ENCODE data around the gene CALHM3.

The CALHM3 gene

DNA sequence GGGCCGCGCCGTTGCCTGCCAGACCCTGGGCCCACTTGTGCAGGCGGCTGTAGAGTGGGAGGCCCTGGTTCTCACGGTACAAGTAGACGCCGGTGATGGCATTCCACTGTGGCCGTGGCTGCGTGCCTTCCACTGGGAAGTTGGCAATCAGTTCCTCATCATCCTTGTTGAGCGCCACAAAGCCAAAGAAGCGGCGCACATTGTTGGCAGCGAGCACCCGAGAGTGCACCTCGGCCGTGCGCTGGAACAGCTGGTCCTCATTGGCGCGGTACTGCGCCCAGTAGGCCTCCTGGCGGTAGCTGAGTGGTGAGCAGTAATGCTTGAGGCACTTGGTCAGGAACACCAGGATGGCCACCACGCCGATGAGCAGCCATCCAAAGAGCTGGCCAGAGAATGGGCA, 31.9 kb downstream of the CALHM3 start:
- TF ChIP-seq, protein P1, sequence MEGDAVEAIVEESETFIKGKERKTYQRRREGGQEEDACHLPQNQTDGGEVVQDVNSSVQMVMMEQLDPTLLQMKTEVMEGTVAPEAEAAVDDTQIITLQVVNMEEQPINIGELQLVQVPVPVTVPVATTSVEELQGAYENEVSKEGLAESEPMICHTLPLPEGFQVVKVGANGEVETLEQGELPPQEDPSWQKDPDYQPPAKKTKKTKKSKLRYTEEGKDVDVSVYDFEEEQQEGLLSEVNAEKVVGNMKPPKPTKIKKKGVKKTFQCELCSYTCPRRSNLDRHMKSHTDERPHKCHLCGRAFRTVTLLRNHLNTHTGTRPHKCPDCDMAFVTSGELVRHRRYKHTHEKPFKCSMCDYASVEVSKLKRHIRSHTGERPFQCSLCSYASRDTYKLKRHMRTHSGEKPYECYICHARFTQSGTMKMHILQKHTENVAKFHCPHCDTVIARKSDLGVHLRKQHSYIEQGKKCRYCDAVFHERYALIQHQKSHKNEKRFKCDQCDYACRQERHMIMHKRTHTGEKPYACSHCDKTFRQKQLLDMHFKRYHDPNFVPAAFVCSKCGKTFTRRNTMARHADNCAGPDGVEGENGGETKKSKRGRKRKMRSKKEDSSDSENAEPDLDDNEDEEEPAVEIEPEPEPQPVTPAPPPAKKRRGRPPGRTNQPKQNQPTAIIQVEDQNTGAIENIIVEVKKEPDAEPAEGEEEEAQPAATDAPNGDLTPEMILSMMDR (IDR thresholded peaks at IDR 0.05; ENCODE audit: borderline replicate concordance, insufficient read depth, low read depth, low read length): no peak
- H3K4me3 ChIP-seq (ENCODE audit: low read depth, low read length): no peak overlapping the region

DNA sequence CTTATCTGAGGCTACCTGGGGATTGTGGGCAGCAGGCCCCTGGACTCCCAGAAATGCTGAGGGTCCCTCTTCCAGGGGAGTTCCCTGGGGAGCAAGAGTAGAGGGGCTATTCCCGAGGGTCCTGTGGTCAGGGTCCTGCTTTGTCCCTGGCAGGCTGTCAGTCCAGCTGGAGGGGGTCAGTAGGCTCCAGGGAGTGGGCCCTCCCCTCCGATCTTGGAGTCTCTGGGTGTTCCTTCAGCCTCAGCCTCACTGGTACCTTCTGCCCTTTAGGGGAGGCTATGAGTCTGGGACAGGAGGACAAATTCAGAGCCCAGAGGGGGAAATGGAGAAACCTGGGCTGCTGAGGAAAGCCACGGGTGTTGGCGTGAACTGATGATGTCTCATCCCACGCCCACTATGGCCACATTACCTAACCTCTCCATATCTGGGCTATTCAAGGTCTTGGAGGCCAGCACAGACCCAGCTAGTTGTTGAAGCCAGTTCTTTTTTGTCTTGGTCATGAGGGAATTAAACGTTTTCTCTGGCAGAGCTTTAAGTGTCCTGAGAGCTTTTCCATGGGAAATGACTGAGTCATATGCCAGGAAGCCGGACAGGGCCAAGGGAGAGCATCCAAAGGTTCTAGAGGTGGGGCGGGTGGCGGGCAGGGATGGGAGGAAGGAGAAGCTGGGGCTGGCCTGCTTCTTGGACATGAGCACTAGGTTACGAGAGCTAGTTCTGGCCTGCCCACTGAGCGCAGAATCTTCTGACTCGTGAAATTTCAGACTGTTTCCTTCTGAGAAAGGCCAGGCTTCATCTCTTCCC, 33.1 kb downstream of the CALHM3 start:
- TF ChIP-seq, protein P1 (IDR thresholded peaks at IDR 0.05; ENCODE audit: borderline replicate concordance, insufficient read depth, low read depth, low read length): no peak
- no peak overlapping the region for H3K4me3 ChIP-seq (ENCODE audit: low read depth, low read length)

DNA sequence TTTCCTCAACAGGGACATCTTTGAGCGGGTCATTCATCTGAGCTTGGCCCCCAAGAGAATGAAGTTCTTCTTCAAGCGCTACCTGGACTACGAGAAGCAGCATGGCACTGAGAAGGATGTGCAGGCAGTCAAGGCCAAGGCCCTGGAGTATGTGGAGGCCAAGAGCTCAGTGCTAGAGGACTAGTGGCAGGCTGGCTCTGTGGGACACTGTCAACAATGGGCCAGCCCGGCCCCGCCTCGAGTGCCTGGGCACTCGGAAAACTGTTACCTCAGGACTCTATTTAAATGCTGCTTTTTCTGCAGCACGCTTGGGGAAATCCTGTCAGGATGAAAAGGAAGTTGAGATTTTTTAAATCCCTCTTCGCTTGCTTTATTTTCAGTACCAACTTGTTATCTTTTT, 33.7 kb downstream of the CALHM3 start:
- TF ChIP-seq, protein P1 (IDR thresholded peaks at IDR 0.05; ENCODE audit: borderline replicate concordance, insufficient read depth, low read depth, low read length): no peak
- no peak overlapping the region for H3K4me3 ChIP-seq (ENCODE audit: low read depth, low read length)

DNA sequence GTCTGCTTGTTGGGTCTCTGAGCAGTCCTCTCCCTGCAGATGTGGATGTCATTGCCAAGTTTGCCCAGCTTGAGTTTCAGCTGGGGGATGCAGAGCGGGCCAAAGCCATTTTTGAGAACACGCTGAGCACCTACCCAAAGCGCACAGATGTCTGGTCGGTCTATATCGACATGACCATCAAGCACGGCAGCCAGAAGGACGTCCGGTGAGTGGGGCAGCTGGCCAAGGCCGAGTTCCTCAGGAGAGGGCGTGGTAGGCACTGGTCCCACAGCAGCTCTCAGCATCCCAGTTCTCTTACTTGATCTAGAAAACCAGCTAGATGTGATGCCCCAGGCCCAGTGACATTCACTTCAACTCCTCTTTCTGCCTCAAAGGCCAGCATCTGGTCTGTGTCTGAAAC, 34.6 kb downstream of the CALHM3 start:
- TF ChIP-seq, protein P1 (IDR thresholded peaks at IDR 0.05; ENCODE audit: borderline replicate concordance, insufficient read depth, low read depth, low read length): no peak
- H3K4me3 ChIP-seq (ENCODE audit: low read depth, low read length): no peak overlapping the region

DNA sequence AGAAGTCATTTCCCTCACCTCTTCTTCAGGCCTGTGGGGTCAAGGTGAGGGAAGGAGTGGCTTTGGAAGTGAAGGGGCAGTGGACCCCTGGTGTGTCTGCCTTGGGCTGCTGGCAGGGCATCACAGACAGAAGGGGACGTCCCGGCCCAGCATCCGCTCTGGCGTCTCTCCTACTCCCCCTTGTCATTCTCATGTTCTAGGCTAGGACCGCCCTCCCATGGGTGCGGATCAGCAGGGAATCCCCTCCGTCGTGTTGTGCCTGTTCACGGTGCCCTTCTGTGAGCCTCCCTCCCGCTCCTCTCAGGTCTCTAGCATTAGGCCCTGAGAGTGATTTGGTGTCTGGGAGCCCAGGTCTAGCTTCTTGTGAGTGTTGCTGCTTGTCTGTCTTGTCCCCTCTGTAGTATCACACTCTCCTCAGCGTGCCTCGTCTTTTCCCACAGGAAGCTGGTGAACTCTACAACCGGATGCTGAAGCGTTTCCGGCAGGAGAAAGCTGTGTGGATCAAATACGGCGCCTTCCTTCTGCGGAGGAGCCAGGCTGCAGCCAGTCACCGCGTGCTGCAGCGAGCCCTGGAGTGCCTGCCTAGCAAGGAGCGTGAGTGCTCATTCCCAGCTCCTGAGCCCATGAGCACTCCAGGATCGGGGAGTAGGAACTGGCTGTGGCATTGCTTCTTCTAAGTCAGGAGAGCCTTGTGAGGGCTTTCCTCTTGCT, 35.4 kb downstream of the CALHM3 start:
- TF ChIP-seq, protein P1 (IDR thresholded peaks at IDR 0.05; ENCODE audit: borderline replicate concordance, insufficient read depth, low read depth, low read length): no peak
- H3K4me3 ChIP-seq (ENCODE audit: low read depth, low read length): no peak overlapping the region

DNA sequence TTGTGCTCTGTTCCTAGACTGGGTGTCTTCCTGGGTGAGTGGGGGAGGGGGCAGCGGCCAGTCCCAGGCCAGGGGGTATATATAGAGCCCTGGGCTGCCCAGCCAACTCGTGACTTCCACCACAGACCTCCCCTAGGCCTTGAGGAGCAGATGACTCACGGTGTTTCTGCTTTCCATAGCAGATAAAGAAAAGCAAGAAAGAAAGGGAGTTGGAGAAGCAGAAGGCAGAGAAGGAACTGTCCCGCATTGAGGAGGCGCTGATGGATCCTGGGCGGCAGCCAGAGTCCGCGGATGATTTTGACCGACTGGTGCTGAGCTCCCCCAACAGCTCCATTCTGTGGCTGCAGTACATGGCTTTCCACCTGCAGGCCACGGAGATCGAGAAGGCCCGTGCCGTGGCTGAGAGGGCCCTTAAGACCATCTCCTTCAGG, 37.0 kb downstream of the CALHM3 start:
- H3K4me3 ChIP-seq (ENCODE audit: low read depth, low read length): no peak overlapping the region
- TF ChIP-seq, protein P1 (IDR thresholded peaks at IDR 0.05; ENCODE audit: borderline replicate concordance, insufficient read depth, low read depth, low read length): no peak

DNA sequence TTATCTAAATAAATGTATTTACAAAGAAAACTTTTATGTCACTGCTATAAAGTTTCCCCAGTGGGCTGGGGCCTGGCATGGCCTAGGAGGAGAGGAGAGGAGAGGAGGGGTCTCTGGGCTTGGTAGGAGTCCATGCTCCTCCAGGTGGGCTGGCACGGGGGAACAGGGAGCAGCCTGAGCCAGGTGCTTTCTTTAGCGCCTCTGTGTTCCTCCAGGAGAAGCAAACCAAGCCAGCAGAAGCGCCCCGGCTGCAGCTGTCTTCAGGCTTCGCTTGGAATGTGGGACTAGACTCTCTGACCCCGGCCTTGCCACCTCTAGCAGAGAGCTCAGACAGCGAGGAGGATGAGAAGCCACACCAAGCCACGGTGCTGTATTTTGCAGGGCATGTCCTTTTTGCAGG, 37.4 kb downstream of the CALHM3 start:
- TF ChIP-seq, protein P1 (IDR thresholded peaks at IDR 0.05; ENCODE audit: borderline replicate concordance, insufficient read depth, low read depth, low read length): no peak
- no peak overlapping the region for H3K4me3 ChIP-seq (ENCODE audit: low read depth, low read length)

All from GM12875 (cell line).